ENCODE results near the gene FSCN2. TPM values are rescaled to one million over a fixed set of nuclear protein-coding genes. Genes with fewer than 3 reads are reported as not detected.
A peak's percentile ranks its signal among the peaks of the same experiment; 100 is the strongest.

Gene FSCN2
- total and polyA plus RNA-seq, 12 donors, result 0.14 to 1.3 (median 0.45) TPM; not detected in 2

GRCh38 chr17:81512562-81513371 is 15.4 kb upstream of the FSCN2 start, which contains the start of gene ACTG1:
ACTG1 (minus strand) TSS chr17:81512799; CDS start chr17:81512354, 445 bp downstream.
- WGBS, 2 donors, result 0% methylated on average over 41 to 111 of the region's 111 CpGs
- Histone ChIP-seq H3K9me3 (peaks cover 0 to 4% (median 0%) of the 10 kb centered on the region in 11 donors), H3K4me1 (peaks cover 14 to 66% (median 49%) of the 10 kb centered on the region in 9 donors), H3K27me3 (no peaks in the 10 kb centered on the region), H3K4me3 (peak within 1 kb of the TSS; percentile 73 to 99 (median 94)), H3K36me3 (peaks cover 8 to 47% (median 34%) of the 10 kb centered on the region in 9 donors), H3K27ac (peak within 1 kb of the TSS; percentile 98 to 100 (median 100))
- intact Hi-C loops (cut with DNase I), result loop anchor here in 1 of 10 donors (2.0 kb wide), 1 partner anchor 118 kb away; the partner anchor contains the start of gene BAHCC1
- DNase-seq (peak; percentile 93), ATAC-seq (peak; percentile 52 to 80 (median 69))
- no peak for TF ChIP-seq CTCF (IDR thresholded peaks at IDR 0.05)

- H3K9me3 ChIP-seq, result no peaks in the 10 kb centered on the region
- peak overlapping the region; percentile 73 to 99 (median 94) for H3K4me3 ChIP-seq
- H3K27me3 ChIP-seq, result no peaks in the 10 kb centered on the region
- TF ChIP-seq CTCF (IDR thresholded peaks at IDR 0.05), result no peak
- peaks cover 8 to 42% (median 34%) of the 10 kb centered on the region in 9 donors for H3K36me3 ChIP-seq
- 0 to 1% methylated on average over 23 of the region's 23 CpGs for WGBS, 2 donors
- peak; percentile 59 to 74 for DNase-seq
- ATAC-seq, result peak; percentile 5 to 43 (median 28)
- intact Hi-C loops (cut with DNase I), result loop anchor here in 1 of 10 donors (2.0 kb wide), 1 partner anchor 119 kb away; the partner anchor contains the start of gene BAHCC1
- peak overlapping the region; percentile 98 to 100 (median 100) for H3K27ac ChIP-seq
- peaks cover 14 to 70% (median 54%) of the 10 kb centered on the region in 9 donors for H3K4me1 ChIP-seq
Observed at GRCh38 chr17:81513372-81513752, 14.8 kb upstream of the FSCN2 start.

- DNase-seq (peak; percentile 72 to 73), ATAC-seq (peak; percentile 9 to 41 (median 17))
- Histone ChIP-seq H3K4me3 (peak overlapping the region; percentile 73 to 99 (median 94)), H3K27ac (peak overlapping the region; percentile 98 to 100 (median 100)), H3K4me1 (peaks cover 16 to 70% (median 54%) of the 10 kb centered on the region in 9 donors), H3K9me3 (no peaks in the 10 kb centered on the region), H3K27me3 (no peaks in the 10 kb centered on the region), H3K36me3 (peaks cover 8 to 36% (median 29%) of the 10 kb centered on the region in 9 donors)
- 0 to 3% methylated on average over 63 to 64 of the region's 64 CpGs for WGBS, 2 donors
- TF ChIP-seq CTCF (IDR thresholded peaks at IDR 0.05), result no peak
- intact Hi-C loops (cut with DNase I), result loop anchor here in 1 of 10 donors (2.0 kb wide), 1 partner anchor 119 kb away; the partner anchor contains the start of gene BAHCC1
Observed at GRCh38 chr17:81513753-81514488, 14.3 kb upstream of the FSCN2 start.

GRCh38 chr17:81514489-81514738 is 13.8 kb upstream of the FSCN2 start:
- Histone ChIP-seq H3K27me3 (peaks cover 0 to 4% (median 0%) of the 10 kb centered on the region in 7 donors), H3K4me3 (peak overlapping the region; percentile 73 to 99 (median 94)), H3K9me3 (no peaks in the 10 kb centered on the region), H3K27ac (peak overlapping the region; percentile 98 to 100 (median 100)), H3K36me3 (peaks cover 8 to 31% (median 25%) of the 10 kb centered on the region in 9 donors), H3K4me1 (peaks cover 18 to 71% (median 54%) of the 10 kb centered on the region in 9 donors)
- TF ChIP-seq CTCF (IDR thresholded peaks at IDR 0.05), result no peak
- intact Hi-C loops (cut with DNase I), result no loop called here
- WGBS, 2 donors, result 0% methylated on average over 29 to 34 of the region's 34 CpGs
- ATAC-seq (no peak), DNase-seq (no peak)
